ENCODE data around the gene PIGBOS1. TPM values are rescaled to one million over a fixed set of nuclear protein-coding genes. Genes with fewer than 3 reads are reported as not detected.
A peak's percentile ranks its signal among the peaks of the same experiment; 100 is the strongest.
"Not testable (repeated sequence)": the region's sequence is repeated elsewhere in the genome, so short reads cannot be mapped to it uniquely, and the experiment has no call there.

The PIGBOS1 gene
- total RNA-seq, 2 experiments from 2014 or later, result 6.2 to 10.1 TPM

DNA sequence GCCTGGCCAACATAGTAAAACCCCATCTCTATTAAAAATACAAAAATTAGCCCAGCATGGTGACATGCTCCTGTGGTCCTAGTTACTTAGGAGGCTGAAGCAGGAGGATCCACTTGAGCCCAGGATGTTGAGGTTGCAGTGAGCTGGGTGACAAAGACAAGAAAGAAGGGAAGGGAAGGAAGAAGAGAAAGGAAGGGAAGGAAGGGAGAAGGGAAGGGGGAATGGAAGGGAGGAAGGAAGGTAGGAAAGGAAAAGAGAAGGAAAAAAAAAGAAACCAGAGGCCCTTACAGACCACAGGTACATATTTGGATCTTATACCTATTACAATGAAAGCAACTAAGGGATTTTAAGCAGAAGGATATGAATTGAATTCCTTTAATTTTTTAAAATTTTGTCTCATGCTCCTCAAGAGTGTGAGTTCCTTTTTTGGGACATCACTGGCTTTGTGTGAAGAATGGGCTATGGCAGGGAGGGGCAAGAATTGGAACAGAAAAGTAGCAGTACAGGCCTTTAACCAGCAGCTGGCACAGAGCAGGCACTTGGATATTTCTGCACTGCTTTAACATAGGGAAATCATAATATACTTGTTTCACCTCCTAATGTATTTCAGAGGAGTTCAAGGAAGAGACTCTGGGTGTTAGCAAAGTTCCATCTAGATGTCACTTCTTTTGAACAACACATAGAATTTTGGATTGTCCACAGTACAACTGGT lies 37.2 kb downstream of the PIGBOS1 start:
- no peaks in the 10 kb centered on the region for H3K36me3 ChIP-seq (ENCODE audit: insufficient read depth, low read length)
- ATAC-seq (ENCODE audit: poor library complexity), result peak; percentile 30
- TF ChIP-seq, protein P1, sequence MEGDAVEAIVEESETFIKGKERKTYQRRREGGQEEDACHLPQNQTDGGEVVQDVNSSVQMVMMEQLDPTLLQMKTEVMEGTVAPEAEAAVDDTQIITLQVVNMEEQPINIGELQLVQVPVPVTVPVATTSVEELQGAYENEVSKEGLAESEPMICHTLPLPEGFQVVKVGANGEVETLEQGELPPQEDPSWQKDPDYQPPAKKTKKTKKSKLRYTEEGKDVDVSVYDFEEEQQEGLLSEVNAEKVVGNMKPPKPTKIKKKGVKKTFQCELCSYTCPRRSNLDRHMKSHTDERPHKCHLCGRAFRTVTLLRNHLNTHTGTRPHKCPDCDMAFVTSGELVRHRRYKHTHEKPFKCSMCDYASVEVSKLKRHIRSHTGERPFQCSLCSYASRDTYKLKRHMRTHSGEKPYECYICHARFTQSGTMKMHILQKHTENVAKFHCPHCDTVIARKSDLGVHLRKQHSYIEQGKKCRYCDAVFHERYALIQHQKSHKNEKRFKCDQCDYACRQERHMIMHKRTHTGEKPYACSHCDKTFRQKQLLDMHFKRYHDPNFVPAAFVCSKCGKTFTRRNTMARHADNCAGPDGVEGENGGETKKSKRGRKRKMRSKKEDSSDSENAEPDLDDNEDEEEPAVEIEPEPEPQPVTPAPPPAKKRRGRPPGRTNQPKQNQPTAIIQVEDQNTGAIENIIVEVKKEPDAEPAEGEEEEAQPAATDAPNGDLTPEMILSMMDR (IDR thresholded peaks at IDR 0.05), result no peak
- DNase-seq, result peak in 2 of 14 experiments; percentile 38 to 41
- Mint-ChIP-seq H3K36me3 (ENCODE audit: low read depth) (no peaks in the 10 kb centered on the region), H3K27me3 (no peaks in the 10 kb centered on the region), H3K27ac (peak overlapping the region; percentile 94), H3K4me3 (peak overlapping the region; percentile 18), H3K9me3 (no peaks in the 10 kb centered on the region), H3K4me1 (ENCODE audit: low read depth) (peaks cover 96% of the 10 kb centered on the region)
- POLR2A ChIA-PET, result interaction anchor here (0.6 to 1.8 kb wide), 8 partner anchors 11 to 1132 kb away, joined by 3 to 7 read pairs (median 4); partner anchors contain the start of genes PIGB, PIGBOS1 and RSL24D1
- peaks cover 72% of the 10 kb centered on the region for H3K4me1 ChIP-seq (ENCODE audit: insufficient read depth, low read length)
- no peaks in the 10 kb centered on the region for H3K27me3 ChIP-seq (ENCODE audit: control insufficient read depth in 1 of 2, insufficient read depth in 2 of 2, low read length in 2 of 2)
- no peaks in the 10 kb centered on the region for H3K9me3 ChIP-seq (ENCODE audit: control insufficient read depth in 1 of 2, insufficient read depth in 1 of 2, low read length in 2 of 2)
- CTCF ChIA-PET, result no interaction called here
- H3K27ac ChIP-seq (ENCODE audit: low read depth in 1 of 2, low read length in 2 of 2), result peak overlapping the region; percentile 14 to 56
- intact Hi-C loops (cut with DNase I, micrococcal nuclease), result loop anchor here in 1 of 2 experiments (1.0 kb wide), 1 partner anchor 9 kb away; no protein-coding TSS in a partner anchor
- no peak overlapping the region for H3K4me3 ChIP-seq (ENCODE audit: low read length)

DNA sequence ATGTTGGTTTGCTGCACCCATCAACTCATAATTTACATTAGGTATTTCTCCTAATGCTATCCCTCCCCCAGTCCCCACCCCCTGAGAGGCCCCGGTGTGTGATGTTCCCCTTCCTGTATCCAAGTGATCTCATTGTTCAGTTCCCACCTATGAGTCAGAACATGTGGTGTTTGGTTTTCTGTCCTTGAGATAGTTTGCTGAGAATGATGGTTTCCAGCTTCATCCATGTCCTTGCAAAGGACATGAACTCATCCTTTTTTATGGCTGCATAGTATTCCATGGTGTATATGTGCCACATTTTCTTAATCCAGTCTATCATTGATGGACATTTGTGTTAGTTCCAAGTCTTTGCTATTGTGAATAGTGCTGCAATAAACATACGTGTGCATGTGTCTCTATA lies 38.3 kb downstream of the PIGBOS1 start:
- H3K36me3 Mint-ChIP-seq (ENCODE audit: low read depth); H3K4me3 ChIP-seq (ENCODE audit: low read length); H3K9me3 ChIP-seq (ENCODE audit: control insufficient read depth in 1 of 2, insufficient read depth in 1 of 2, low read length in 2 of 2); intact Hi-C loops (cut with DNase I, micrococcal nuclease); H3K9me3 Mint-ChIP-seq; H3K27me3 ChIP-seq (ENCODE audit: control insufficient read depth in 1 of 2, insufficient read depth in 2 of 2, low read length in 2 of 2); H3K27me3 Mint-ChIP-seq; H3K4me3 Mint-ChIP-seq; H3K36me3 ChIP-seq (ENCODE audit: insufficient read depth, low read length); ATAC-seq (ENCODE audit: poor library complexity): not testable (repeated sequence)
- peaks cover 96% of the 10 kb centered on the region for H3K4me1 Mint-ChIP-seq (ENCODE audit: low read depth)
- DNase-seq, result peak in 5 of 14 experiments; percentile 12 to 63 (median 46)
- H3K4me1 ChIP-seq (ENCODE audit: insufficient read depth, low read length), result peaks cover 66% of the 10 kb centered on the region
- POLR2A ChIA-PET, result interaction anchor here (1.0 to 1.8 kb wide), 3 partner anchors 13 to 38 kb away, joined by 3 to 5 read pairs (median 4); partner anchors contain the start of genes PIGB and PIGBOS1
- H3K27ac Mint-ChIP-seq, result peak overlapping the region; percentile 94
- peak overlapping the region in 1 of 2 donors; percentile 68 for H3K27ac ChIP-seq (ENCODE audit: low read depth in 1 of 2, low read length in 2 of 2)
- CTCF ChIA-PET, result interaction anchor here (1.4 kb wide), 1 partner anchor 13 kb away, joined by 4 read pairs; no protein-coding TSS in a partner anchor

DNA sequence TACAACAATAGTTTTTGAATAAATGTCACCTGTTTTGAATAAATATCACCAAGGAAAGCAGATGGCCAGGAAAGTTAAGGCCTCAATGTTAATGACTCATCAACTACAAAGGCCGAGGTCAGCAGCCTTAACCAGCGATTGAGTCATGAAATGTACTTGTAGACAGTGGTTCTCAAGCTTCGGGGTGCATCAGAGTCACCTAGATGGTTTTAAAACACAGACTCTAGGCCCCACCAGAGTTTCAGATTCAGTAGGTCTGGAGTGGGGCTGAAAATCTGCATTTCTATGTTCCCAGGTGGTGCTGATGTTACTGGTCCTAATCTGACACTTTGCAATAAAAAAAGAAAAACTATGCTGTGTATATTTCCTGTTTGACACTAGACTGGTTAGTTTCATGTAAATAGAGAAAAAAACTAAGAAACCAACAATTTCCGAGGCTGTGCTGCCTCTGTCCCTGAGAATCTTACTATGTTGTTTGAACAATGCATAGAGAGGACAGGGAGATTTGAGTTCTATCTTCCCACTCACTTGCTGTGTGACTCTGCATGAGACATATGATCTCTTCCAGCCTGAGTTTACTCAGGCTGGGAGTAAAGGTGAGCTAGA lies 39.1 kb downstream of the PIGBOS1 start:
- no peaks in the 10 kb centered on the region for H3K27me3 Mint-ChIP-seq
- H3K9me3 ChIP-seq (ENCODE audit: control insufficient read depth in 1 of 2, insufficient read depth in 1 of 2, low read length in 2 of 2), result no peaks in the 10 kb centered on the region
- peak overlapping the region; percentile 68 to 69 for H3K27ac ChIP-seq (ENCODE audit: low read depth in 1 of 2, low read length in 2 of 2)
- no peak overlapping the region for H3K4me3 ChIP-seq (ENCODE audit: low read length)
- peaks cover 70% of the 10 kb centered on the region for H3K4me1 ChIP-seq (ENCODE audit: insufficient read depth, low read length)
- H3K9me3 Mint-ChIP-seq, result no peaks in the 10 kb centered on the region
- peaks cover 93% of the 10 kb centered on the region for H3K4me1 Mint-ChIP-seq (ENCODE audit: low read depth)
- intact Hi-C loops (cut with DNase I, micrococcal nuclease), result no loop called here
- H3K36me3 ChIP-seq (ENCODE audit: insufficient read depth, low read length), result no peaks in the 10 kb centered on the region
- H3K27ac Mint-ChIP-seq, result peak overlapping the region; percentile 94
- no peaks in the 10 kb centered on the region for H3K27me3 ChIP-seq (ENCODE audit: control insufficient read depth in 1 of 2, insufficient read depth in 2 of 2, low read length in 2 of 2)
- POLR2A ChIA-PET, result interaction anchor here (1.4 to 4.4 kb wide), 3 partner anchors 12 to 39 kb away, joined by 4 to 37 read pairs (median 5); partner anchors contain the start of genes PIGB and PIGBOS1
- TF ChIP-seq, protein P1 (IDR thresholded peaks at IDR 0.05), result no peak
- H3K4me3 Mint-ChIP-seq, result peak overlapping the region; percentile 47
- CTCF ChIA-PET, result interaction anchor here (1.0 to 1.4 kb wide), 2 partner anchors 8 to 12 kb away, joined by 3 to 4 read pairs; no protein-coding TSS in a partner anchor
- no peaks in the 10 kb centered on the region for H3K36me3 Mint-ChIP-seq (ENCODE audit: low read depth)
- peak; percentile 65 for ATAC-seq (ENCODE audit: poor library complexity)
- peak in 12 of 14 experiments; percentile 23 to 85 (median 44) for DNase-seq

All from CD4-positive, alpha-beta T cell (primary cell).